Measurements from ENCODE around the gene PTTG1IP. TPM values are rescaled to one million over a fixed set of nuclear protein-coding genes. Genes with fewer than 3 reads are reported as not detected.
A peak's percentile ranks its signal among the peaks of the same experiment; 100 is the strongest.

Gene PTTG1IP
- total RNA-seq, 1 experiment from 2014 or later: 96.0 TPM

GRCh38 chr21:44846224-44846484, 27.3 kb downstream of the PTTG1IP start:
- no peaks in the 10 kb centered on the region for H3K9me3 Mint-ChIP-seq
- ATAC-seq (no peak), DNase-seq (ENCODE audit: low spot score) (no peak)
- peak overlapping the region; percentile 57 for H3K4me3 Mint-ChIP-seq
- H3K27ac Mint-ChIP-seq: peak overlapping the region; percentile 79
- 0 out of 2 replicates have a peak, but pooled peaks have one; percentile 4 for TF ChIP-seq HMGXB4 (CRISPR knock-in tag; IDR thresholded peaks at IDR 0.05)
- TF ChIP-seq ATF6 (CRISPR knock-in tag; IDR thresholded peaks at IDR 0.05): no peak
- peaks cover 23% of the 10 kb centered on the region for H3K36me3 Mint-ChIP-seq
- peaks cover 13% of the 10 kb centered on the region for H3K4me1 Mint-ChIP-seq
- POLR2A ChIA-PET: no interaction called here
- CTCF ChIA-PET: interaction anchor here (0.8 to 1.4 kb wide), 6 partner anchors 27 to 335 kb away, joined by 3 to 6 read pairs (median 3); partner anchors contain the start of genes PTTG1IP and UBE2G2
- no peaks in the 10 kb centered on the region for H3K27me3 Mint-ChIP-seq (ENCODE audit: low read depth)

- ChIA-PET POLR2A (no interaction called here), CTCF (interaction anchor here (0.7 to 1.4 kb wide), 7 partner anchors 28 to 335 kb away, joined by 3 to 6 read pairs (median 3); partner anchors contain the start of genes PTTG1IP and UBE2G2)
- no peak for TF ChIP-seq ZNF671 (CRISPR knock-in tag; IDR thresholded peaks at IDR 0.05)
- no peak for TF ChIP-seq MXD4 (CRISPR knock-in tag; IDR thresholded peaks at IDR 0.05; ENCODE audit: borderline replicate concordance)
- TF ChIP-seq TEAD4 (CRISPR knock-in tag; IDR thresholded peaks at IDR 0.05): no peak
- peak; percentile 74 for TF ChIP-seq ZNF423 (CRISPR knock-in tag; IDR thresholded peaks at IDR 0.05)
- TF ChIP-seq ZNF396 (CRISPR knock-in tag; IDR thresholded peaks at IDR 0.05; ENCODE audit: borderline replicate concordance): 0 out of 2 replicates have a peak, but pooled peaks have one; percentile 59
- TF ChIP-seq SP1 (CRISPR knock-in tag; conservative IDR thresholded peaks at IDR 0.05): peak; percentile 74
- no peak for TF ChIP-seq EMX1 (CRISPR knock-in tag; IDR thresholded peaks at IDR 0.05)
- no peak for TF ChIP-seq GABPB1 (CRISPR knock-in tag; IDR thresholded peaks at IDR 0.05)
- 0 out of 2 replicates have a peak, but pooled peaks have one; percentile 38 for TF ChIP-seq MAX (CRISPR knock-in tag; IDR thresholded peaks at IDR 0.05)
- TF ChIP-seq ZNF121 (CRISPR knock-in tag; IDR thresholded peaks at IDR 0.05): peak; percentile 78
- 0 out of 2 replicates have a peak, but pooled peaks have one; percentile 32 for TF ChIP-seq HMGXB4 (CRISPR knock-in tag; IDR thresholded peaks at IDR 0.05)
- peak; percentile 24; the same call in 1 of the 2 replicates for TF ChIP-seq NFE2L1 (CRISPR knock-in tag; IDR thresholded peaks at IDR 0.05)
- no peak for TF ChIP-seq ELF4 (CRISPR knock-in tag; IDR thresholded peaks at IDR 0.05; ENCODE audit: low read depth)
- ATAC-seq: peak; percentile 93
- Mint-ChIP-seq H3K27me3 (ENCODE audit: low read depth) (no peaks in the 10 kb centered on the region), H3K36me3 (peaks cover 17% of the 10 kb centered on the region), H3K4me1 (peaks cover 13% of the 10 kb centered on the region), H3K9me3 (no peaks in the 10 kb centered on the region), H3K27ac (peak overlapping the region; percentile 79; the same call in 1 of the 2 replicates), H3K4me3 (peak overlapping the region; percentile 57)
- peak; percentile 83 for DNase-seq (ENCODE audit: low spot score)
These were observed 27.9 kb downstream of the PTTG1IP start for GRCh38 chr21:44845418-44846223.

- peaks cover 13% of the 10 kb centered on the region for H3K4me1 Mint-ChIP-seq
- H3K27me3 Mint-ChIP-seq (ENCODE audit: low read depth): no peaks in the 10 kb centered on the region
- peak; percentile 76 for TF ChIP-seq PRDM15 (CRISPR knock-in tag; IDR thresholded peaks at IDR 0.05)
- TF ChIP-seq PRRX2 (CRISPR knock-in tag; IDR thresholded peaks at IDR 0.05): no peak
- CTCF ChIA-PET: interaction anchor here (1.8 kb wide), 1 partner anchor 51 kb away, joined by 5 read pairs; no protein-coding TSS in a partner anchor
- 0 out of 2 replicates have a peak overlapping the region, but pooled peaks have one; percentile 14 for H3K4me3 Mint-ChIP-seq
- POLR2A ChIA-PET: no interaction called here
- peaks cover 4% of the 10 kb centered on the region for H3K36me3 Mint-ChIP-seq
- no peak for DNase-seq (ENCODE audit: low spot score)
- no peak for ATAC-seq
- no peak overlapping the region for H3K27ac Mint-ChIP-seq
- H3K9me3 Mint-ChIP-seq: no peaks in the 10 kb centered on the region
These were observed 29.2 kb downstream of the PTTG1IP start for GRCh38 chr21:44844256-44844655.
